ENCODE data around the gene HSPA12B.
A peak's percentile ranks its signal among the peaks of the same experiment; 100 is the strongest.

The HSPA12B gene

DNA sequence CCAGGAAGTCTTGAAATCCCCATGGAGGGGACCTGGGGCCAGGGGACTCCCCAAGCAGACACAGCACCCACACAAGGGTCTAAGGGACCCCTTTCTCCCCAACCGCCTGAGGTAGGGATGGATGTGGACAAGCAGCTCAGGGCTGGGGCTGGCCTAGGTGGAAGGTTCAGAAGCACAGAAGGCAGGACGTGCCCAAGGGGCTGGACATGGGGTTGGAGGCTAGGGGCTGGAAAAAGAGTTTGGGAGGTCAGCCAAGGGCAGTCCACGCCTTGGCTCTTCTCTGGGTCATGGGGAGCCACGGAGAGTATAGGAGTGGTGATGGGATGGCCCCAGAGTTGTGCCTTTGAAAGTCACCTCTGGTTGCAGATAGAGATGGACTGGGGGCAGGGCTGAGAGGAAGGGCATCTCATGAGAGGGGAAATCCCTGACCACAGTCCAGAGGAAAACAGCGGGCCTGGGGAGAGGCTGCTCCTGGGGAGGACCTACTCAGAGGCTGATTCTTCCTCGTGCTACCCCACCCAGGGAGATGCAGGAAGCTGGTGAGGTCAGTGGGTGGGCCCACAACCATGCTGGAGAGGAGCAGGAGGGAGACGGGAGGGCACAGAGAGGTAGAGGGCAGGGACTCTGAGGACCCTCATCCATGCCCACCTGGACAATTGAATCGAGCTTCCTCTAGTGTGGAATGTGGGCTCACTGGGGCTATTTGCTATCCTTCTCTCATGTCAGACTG, 2.5 kb upstream of the HSPA12B start:
- no peak for DNase-seq (ENCODE audit: low spot score)

DNA sequence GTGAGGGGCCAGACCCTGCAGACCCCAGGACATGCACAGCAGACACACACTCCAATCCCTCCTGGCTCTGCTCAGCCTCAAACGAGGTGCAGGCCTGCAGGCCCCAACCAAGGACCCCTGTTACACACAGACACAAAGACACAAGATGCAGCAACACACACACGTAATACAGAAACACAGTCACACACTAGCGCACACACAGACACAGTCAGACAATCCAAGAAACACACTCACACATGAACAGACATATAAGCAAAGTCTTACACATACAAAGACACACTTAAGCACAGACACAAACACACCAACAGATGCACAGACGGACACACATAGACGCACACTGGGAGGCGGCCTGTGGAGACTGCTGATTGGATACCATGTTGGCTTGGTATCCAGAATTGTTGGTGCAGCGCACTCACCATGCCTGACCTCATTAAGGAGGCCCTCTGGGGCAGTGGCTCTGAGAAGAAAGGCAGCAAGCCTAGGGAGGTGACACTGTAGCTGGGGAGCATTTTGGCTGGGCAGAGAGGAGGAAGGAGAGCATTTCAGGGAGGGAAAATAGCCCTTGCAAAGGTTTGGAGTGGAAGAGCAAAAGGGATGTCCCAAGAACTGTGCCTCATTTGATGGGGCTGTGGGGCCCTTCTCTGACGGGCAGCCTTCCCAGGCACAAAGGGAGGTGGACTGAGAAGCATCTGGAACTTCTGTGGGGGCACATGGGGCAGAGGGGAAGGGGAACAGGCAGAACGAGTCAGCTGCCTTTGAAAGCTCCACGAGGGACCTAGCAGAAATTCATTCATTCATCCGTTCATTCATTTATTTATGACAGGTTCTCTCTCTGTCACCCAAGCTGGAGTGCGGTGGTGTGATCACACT, 1.4 kb upstream of the HSPA12B start:
- DNase-seq (ENCODE audit: low spot score) = no peak

DNA sequence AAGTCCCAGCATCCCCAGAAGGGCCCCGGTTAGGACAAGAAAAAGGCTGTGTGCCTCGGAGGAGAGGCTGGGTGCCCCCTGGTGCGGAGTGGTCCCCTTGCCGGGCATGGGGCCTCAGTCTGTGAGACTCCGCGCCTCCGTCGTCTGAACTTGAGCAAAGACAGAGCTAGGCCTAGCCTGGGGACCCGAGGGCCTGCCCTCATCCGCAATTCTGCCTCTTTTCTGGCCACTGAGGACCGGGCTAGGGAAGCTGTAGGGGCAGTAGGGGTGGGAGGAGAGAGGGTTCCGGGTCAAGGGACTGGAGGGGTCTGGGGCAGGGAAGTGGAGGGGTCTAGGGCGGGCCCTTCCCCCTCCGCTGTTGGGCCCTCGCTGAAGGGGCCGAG, 550 bp upstream of the HSPA12B start:
- no peak for DNase-seq (ENCODE audit: low spot score)

DNA sequence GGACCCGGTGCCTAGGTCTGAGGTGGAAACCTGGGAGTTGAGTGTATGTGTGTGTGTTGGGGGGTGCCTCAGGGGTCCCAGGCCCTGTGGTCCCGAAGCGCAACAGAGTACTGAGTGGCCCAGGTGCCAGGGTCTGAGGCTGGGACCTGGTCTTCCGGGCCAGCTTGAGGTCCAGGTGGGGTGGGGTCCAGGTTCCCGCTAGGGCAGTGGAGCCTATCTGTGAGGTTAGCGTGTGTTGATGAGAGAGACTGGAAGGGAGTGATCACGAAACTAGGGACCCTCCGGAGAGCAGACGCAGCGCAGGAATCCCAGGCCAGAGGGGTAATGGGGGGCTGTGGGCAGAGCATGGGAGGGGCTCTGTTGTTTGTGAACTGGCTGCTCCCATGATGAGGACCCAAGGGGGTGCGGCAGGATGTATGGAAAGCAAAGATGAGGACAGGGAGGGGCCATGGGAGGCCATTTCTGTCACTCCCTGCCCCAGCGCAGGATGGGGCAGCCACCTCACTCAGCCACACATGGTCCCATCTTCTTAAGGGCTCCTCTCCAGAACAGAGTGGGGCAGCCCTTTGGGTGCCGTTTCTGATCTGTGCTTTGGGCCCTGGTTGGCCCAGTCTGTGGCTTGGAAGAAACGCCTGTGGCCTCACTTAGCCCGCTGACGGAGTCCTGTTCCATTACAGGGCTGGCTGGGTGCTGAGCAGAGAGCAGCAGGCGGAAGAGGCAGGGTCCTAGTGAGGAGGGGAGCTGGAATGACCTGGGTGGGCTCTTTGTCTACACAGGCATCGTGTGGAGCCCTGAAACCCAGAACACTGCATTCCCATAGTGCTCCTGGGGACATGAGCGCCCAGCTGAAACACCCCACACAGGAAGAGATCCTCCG, 872 bp downstream of the HSPA12B start:
- no peak for DNase-seq (ENCODE audit: low spot score)

DNA sequence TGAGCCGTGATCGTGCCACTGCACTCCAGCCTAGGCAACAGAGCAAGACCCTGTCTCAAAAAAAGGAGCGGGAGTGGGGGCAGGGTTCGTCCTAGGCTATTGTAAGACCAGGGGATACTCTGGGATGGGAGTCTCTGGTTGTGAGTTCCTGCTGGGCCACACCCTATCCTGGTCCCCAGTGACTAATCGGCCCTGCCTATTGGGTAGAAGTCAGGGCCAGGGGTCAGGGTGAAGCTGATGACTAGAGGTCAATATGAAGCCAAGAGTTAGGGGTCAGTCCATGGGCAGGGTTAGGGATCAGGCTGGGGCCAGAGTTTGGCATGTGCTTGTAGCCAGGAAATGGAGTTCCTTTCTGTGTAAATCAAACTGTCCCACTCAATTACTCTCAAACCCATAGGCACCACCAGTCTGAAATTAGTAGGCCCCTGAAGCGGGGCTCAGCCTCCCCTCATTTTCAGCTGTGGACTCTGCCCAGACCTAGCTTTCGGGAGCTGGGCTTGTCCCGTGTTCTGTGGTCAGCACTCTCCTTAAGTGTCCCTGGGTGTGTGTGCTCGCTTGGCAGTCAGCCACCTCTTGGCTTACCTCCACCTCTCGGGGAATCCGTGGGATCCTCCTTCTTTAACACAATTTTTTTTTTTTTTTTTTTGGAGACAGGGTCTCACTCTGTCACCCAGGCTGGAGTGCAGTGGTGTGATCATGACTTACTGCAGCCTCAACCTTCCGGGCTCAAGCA, 1.8 kb downstream of the HSPA12B start:
- DNase-seq (ENCODE audit: low spot score) = no peak

DNA sequence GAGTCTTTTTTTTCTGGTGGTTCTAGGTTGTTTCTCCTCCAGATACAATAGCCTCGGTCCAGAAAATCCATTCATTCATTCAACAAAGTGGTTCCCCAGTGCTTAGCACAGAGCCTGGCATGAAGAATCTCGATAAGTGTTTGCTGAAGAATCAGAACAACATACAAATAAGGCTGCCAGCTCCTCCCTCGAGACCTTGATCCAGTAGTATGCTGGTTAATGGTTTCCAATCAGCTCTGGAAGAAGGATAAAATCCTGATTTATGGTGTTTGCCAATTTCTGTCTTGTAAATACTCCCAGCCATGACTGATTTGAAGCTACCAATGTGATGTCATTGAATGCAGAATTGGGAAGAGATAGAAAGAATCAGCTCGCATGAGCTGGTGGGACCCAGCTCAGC, 3.3 kb downstream of the HSPA12B start:
- no peak for DNase-seq (ENCODE audit: low spot score)

DNA sequence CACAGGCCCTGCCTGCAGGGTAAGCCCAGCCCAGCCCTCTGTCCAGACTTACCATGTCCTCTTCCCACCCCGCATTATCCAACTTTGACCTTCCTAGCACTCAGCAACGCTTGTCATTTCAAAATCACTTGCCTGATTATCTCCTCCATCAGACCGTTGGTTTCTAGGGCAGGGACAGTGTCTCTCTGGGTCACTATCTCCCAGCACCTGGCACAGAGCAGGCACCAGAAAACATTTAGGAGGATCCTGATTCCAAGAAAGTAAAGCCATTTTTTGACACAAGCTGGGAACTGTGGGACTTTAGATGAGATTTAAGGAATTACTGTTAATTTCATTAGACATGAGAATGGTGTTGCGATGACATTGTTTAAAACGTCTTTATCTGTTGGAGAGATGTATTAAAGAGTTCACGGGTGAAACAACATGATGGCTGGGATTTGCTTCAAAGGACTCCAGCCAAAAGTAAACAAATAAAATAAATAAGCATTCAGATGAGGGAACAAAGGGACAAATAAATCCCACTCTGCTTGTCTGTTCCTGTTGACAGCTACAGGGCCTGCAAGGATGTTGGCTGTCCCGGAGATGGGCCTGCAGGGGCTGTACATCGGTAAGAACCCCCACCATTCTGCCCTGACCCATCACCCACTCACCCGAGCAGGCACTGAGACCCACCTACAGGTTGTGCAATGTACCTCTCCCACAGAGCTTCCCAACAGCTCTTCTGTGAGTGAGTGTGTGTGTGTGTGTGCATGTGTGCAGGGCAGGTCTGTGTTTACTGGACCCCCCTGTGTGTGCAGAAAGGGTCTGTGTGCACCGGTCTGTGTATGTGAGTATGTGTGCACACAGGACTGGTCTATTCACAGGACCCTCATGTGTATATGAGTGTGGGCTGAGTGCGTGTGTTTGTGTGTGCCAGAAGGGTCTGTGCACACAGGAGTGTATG, 5.9 kb downstream of the HSPA12B start:
- DNase-seq (ENCODE audit: low spot score) = no peak

DNA sequence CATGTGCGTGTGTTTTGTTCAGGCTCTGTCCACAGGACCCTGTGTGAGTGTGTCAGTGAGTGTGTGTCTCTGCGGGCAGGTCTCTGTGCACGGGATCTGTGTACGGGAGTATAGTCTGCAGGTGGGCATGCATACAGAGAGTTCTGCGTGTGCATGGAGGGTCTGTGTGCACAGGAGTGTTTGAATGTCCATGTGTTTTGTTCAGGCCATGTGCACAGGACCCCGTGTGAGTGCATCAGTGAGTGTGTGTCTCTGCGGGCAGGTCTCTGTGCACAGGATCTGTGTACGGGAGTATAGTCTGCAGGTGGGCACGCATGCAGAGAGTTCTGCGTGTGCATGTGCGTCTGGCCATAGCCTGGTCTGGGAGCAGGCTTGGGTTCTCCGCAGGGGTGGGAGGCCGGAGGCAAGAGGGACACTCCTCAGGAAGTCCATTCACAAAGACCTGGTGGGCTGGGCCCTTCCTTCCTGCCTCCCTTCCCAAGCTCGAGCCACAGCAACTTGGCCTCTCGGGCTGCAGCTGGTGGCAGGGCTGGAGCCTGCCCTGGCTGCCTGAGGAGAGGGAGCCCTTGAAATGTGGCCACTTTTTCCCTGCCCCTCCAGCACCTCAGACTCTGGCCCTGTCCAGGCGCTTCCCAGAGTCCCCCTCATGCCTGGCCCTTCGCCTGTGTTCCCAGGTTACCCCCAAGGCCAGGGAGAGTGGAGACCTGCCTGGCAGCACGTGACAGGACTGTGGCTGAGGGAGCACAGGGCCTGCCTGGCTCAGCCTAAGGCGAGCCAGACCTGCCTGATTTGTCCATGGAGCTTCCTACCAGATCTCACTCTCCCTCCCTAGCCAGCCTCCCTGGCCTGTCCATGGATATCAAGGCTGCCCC, 6.8 kb downstream of the HSPA12B start:
- DNase-seq (ENCODE audit: low spot score) = no peak

DNA sequence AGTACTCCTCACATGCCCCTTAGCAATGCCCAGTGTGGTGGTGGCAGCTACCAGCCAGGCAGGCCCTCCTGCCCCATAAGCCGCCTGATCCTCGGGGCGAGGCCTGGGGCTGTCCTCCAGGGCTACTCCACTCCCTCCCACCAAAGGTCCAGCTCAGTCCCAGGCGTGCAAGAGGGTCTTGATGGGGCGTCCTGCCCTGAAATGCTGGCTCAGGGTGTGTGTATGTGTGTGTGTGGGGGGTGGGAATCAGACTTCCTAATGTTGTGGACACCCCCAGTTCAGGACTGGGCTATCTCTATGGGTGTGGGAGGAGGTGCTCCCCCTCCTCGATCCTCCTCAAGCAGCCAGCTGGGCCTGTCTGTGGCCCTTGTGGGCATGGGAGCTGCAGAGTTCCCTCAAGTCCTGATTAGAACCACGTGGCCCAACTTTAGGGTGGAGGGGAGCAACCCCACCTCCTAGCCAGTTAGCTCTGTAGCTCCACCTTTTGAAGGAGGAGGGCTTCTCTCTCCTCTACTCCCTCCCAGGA, 7.5 kb downstream of the HSPA12B start:
- DNase-seq (ENCODE audit: low spot score) = no peak

DNA sequence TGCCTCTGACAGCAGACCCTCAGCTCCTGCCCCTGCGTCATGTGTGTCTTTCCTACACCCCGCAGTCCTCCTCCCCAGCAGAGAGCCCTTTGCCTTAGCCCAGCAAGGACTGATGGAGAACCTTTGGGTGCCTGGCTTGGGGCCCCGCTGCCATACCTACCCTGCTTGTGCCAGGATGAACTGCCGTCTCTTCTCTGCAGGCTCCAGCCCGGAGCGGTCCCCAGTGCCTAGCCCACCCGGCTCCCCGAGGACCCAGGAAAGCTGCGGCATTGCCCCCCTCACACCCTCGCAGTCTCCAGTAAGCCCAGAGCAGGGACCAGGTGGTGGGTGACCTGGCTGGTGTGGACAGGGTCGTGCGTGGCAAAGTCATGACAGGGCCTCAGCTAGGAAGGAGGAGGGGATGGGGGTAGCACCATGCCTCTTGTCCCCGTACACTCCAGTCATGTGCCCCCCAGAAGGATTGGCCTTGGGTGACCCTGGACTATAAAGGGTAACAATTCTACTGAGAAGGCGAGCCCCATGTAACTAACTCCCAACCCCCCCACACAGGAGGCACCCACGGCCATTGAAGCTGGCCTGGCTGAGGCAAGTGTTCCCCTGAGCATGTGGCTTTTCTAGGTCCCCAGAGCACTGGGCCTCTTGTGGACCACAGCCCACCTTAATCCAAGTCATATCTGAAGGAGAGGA, 8.3 kb downstream of the HSPA12B start:
- no peak for DNase-seq (ENCODE audit: low spot score)

DNA sequence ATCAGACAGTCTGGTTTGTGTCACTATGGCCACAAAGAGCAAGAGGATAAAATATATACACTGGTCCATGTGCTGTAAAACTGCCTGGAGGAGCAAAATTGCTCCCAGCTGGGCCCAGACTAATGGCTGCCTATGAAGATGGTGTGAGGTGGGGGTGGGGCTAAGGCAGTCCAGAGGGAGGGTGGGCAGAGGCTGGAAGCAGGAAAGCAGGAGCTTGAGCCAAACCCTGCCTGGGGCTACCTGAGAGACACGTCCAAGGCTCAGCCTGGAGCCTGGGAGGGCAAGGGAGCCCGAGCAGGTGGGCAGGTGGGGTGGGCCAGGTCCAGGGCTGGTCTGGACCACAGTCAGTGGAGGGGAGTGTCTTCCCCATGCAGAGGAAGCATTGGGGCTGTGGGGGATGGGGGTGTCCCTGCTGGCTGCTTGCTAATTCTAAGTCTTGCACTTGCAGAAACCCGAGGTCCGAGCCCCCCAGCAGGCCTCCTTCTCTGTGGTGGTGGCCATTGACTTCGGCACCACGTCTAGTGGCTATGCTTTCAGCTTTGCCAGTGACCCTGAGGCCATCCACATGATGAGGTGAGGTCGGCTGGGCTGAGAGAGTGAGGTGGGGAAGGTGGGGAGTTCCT, 9.5 kb downstream of the HSPA12B start:
- no peak for DNase-seq (ENCODE audit: low spot score)

DNA sequence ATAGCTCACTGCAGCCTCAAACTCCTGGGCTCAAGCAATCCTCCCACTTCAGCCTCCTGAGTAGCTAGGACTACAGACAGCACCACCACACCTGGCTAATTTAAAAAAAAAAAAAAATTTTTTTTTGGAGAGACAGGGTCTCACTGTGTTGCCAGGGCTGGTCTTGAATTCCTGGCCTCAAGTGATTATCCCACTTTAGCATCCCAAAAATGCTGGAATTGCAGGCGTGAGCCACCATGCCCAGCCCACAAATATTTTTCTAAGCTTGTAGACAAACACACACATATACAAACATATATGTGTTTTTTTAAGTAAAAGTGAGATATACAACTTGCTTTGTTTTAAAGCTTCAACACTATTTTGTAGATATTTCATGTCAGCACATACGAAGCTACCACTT, 10.8 kb downstream of the HSPA12B start:
- no peak for DNase-seq (ENCODE audit: low spot score)

DNA sequence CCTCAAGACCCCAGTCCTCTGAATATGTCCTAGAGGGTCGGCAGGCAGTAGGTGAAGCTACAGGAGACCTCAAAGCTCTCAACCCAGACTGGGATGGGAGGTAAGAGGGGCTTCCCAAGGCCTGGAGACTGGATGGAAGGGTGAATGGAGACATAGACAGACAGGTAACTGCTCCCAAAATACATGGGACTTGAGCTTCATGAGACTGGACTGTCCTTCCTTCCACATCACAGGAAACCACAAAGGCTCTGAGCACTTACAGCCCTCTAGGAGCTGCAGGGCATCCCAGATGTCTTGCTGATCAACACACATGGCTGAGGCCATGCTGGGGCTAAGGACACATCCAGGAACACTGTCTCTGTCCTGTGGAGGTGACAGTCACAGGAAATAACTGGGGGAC, 11.6 kb downstream of the HSPA12B start:
- DNase-seq (ENCODE audit: low spot score) = no peak

DNA sequence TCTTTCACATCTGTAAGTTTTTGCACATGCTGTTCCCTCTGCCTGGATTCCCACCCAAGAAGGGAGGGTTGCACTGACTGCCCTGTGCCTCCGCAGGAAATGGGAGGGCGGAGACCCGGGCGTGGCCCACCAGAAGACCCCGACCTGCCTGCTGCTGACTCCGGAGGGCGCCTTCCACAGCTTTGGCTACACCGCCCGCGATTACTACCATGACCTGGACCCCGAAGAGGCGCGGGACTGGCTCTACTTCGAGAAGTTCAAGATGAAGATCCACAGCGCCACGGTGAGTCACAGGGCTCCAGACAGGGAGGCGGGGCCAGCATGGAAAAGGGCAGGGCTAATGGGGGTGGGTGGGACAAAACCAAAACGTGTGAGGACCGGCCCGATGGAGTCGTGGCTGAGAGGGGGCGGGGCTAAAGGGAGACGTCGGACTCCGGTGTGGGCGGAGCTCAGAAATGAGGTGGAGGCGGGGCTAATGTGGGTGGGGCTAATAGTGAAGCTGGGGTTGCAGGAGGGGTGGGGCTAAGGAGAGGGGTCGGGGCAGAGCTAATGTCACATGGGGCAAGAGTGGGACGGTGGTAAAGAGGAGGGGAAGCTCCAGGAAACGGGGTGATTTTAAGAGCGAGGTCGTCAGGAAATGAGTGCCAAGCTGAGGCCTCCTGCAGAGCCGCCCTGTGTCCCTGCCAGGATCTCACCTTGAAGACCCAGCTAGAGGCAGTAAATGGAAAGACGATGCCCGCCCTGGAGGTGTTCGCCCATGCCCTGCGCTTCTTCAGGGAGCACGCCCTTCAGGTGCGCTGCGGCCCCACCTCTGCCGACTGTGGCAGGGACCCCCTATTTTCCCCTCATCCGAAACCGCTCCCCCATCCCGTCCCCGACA, 12.6 kb downstream of the HSPA12B start:
- DNase-seq (ENCODE audit: low spot score) = peak; percentile 86

DNA sequence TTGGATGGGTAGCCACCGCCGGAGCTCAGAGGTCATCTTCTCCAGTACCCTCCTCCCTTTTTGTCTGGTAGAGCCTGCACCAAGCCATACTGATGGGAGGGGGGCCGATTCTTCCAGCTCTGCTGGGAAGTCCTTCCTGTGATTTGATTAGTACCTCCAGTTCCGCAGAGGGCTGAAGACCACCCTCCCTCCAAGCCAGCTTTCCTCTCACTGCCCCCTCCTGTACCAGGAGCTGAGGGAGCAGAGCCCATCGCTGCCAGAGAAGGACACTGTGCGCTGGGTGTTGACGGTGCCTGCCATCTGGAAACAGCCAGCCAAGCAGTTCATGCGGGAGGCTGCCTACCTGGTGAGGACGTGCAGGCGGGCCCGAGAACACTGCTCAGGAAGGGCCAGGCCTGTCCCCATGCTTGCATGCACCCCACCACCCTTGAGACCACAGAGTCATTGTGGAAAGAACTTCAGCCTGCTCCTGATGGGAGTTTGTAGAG, 13.2 kb downstream of the HSPA12B start:
- DNase-seq (ENCODE audit: low spot score) = no peak

DNA sequence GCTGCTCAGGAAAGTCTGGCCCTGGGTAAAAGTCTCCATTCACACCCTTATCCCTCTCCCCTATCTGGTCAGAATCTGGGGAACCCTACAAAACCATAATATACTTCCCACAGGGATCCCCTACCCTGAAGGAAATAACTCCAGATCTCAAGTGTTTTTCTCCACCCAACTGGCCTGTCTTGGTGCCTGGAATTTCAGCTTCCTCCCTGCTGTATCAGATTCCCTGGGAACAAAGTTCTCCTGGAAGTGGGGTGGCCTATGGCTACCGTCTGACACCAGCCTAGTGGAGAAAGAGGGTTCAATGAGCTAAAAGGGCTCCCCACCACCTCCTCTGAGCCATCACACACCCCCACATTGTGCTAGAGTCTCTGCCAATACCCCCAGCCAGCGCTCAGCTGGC, 15.0 kb downstream of the HSPA12B start:
- DNase-seq (ENCODE audit: low spot score) = no peak

DNA sequence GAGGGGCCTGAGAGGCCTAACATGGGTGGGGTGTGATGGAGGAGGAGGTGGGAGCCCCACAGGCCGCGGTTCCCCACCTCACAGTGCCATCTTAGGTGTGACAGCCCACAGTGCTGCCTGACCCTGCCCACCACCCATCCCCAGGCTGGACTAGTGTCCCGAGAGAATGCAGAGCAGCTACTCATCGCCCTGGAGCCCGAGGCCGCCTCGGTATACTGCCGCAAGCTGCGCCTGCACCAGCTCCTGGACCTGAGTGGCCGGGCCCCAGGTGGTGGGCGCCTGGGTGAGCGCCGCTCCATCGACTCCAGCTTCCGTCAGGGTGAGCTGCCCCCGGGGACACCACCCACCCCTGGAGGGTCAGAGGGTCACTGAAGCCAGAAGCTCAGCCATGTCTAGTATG, 15.6 kb downstream of the HSPA12B start:
- no peak for DNase-seq (ENCODE audit: low spot score)
